H1 (cell line): ENCODE data around the gene PCDH9. TPM values are rescaled to one million over a fixed set of nuclear protein-coding genes. Genes with fewer than 3 reads are reported as not detected.

Experiments used
- ATF2 ChIP-seq: IDR thresholded peaks from 2 replicates; pipeline ENCODE4 v1.6.1; 2012; ENCODE audit warnings: low read length, inconsistent platforms
- CBX8 ChIP-seq: fragments of 300-800, 300-1000 bp; sonication (generic); IDR thresholded peaks from 2 replicates; pipeline ENCODE4 v1.7.1; 2016; ENCODE audit warnings: low read depth, low read length, borderline replicate concordance
- HDAC6 ChIP-seq: IDR thresholded peaks from one replicate; pipeline ENCODE4 v1.7.1; 2012; ENCODE audit warnings: low read depth, mild to moderate bottlenecking, inconsistent platforms, low read length, moderate library complexity
- KDM1A ChIP-seq: fragments of 200-600, 300-600 bp; sonication (generic); IDR thresholded peaks from 2 replicates; pipeline ENCODE4 v1.7.1; 2016; ENCODE audit warnings: mild to moderate bottlenecking, low read length, borderline replicate concordance
- POLR2A ChIP-seq, 2 experiments: IDR thresholded peaks; 1 replicate in 1 of 2; 2 replicates in 1 of 2; pipeline ENCODE4 v1.6.1; 2011; ENCODE audit warnings: low read depth in 2 of 2, low read length in 2 of 2, mild to moderate bottlenecking in 2 of 2; ENCODE audit errors: control extremely low read depth in 1 of 2
- POU5F1 ChIP-seq: IDR thresholded peaks from 2 replicates; pipeline ENCODE4 v1.6.1; 2011; ENCODE audit warnings: low read depth, mild to moderate bottlenecking, low read length, moderate library complexity
- TBP ChIP-seq: IDR thresholded peaks from 2 replicates; pipeline ENCODE4 v1.6.1; 2011; ENCODE audit warnings: low read depth, low read length, improper control_type of control experiment
- polyA plus RNA-seq, 7 experiments: library from polyadenylated mRNA; depleted of rRNA in 3 of 7; stranded (reverse) in 5 of 7; unstranded in 2 of 7; fragments of >200 nt in 5 of 7; fragments of 200-250 nt in 2 of 7; gene quantifications; 1 replicate in 5 of 7; 2 replicates in 1 of 7; 4 replicates in 1 of 7; pipeline versions ENCODE4 v1.2.1 to v1.2.3, GENCODE V29; 2011 to 2013; ENCODE audit warnings: missing spikeins in 2 of 7, mixed read lengths in 2 of 7
- total RNA-seq: library from RNA; stranded (reverse); fragmentation: NEBNext Ultra II Directional; extraction: Animal tissue kit (Norgen Biotek cat#: 25700); gene quantifications from 2 replicates; pipeline ENCODE4 v1.2.1, GENCODE V29; 2021

PCDH9 gene
- total and polyA plus RNA-seq, 2 of the 8 experiments (the other 6 are each of a cell fraction or from before 2014, with no cell fraction given), result 0.12 to 0.60 TPM

GRCh38 chr13:66723576-66723975 is 506.6 kb downstream of the PCDH9 start (continued):
- no peak for TF ChIP-seq ATF2
- TF ChIP-seq TBP, result no peak
- no peak for TF ChIP-seq POU5F1
- no peak for TF ChIP-seq POLR2A (IDR thresholded peaks at IDR 0.05; ENCODE audit: control extremely low read depth in 1 of 2, low read depth in 2 of 2, low read length in 2 of 2)
- no peak for TF ChIP-seq CBX8
- TF ChIP-seq KDM1A, result no peak
- TF ChIP-seq HDAC6, result no peak
